ENCODE data around the gene SPTBN1.

The SPTBN1 gene

DNA sequence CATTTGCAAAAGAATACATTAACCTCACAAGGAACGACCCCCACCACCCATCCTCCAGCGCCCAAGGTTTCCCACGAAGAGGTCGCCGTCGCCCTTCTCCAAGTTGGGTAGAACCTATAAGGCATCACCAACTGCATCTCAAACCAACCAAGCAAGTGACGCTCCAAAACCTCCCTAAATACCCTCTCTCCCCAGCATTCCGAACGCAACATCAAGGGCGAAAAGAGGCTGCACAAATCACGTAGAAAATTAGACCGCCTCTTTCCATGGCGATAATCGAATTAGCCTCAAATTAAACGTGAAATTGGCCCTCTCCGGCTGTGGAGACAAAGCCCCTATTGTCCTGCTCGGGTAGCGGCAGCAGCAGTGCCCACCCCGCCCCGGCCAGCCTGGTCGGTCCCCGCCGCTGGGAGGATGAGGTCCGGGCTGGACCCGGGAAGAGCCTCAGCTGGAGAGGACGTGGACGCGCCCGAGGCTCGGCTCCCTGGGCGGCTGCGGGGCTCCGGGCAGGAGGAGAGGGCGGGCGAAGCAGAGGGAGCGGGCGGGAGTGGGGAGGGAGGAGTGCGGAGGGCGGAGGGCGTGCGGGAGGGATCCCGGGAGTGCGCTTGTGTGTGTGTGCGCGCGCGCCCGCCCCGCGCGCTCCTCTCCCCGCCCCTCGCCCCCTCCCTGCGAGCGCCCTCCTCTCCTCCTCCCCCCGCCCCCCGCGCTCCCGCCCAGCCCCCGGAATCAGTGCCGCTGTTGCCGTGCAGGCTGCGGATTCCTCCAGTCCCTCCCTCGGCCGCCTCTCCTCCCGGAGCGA is at the start of gene SPTBN1:
SPTBN1 (plus strand) TSS at position 765 of the 799 bp plus-strand sequence. CDS start 70,092 bp downstream, outside the sequence.
- H3K4me1 ChIP-seq (ENCODE audit: control insufficient read depth in 1 of 2, insufficient read depth in 2 of 2, low read length in 2 of 2) = peaks cover 0 to 28% of the 10 kb centered on the region in 2 donors
- no peaks in the 10 kb centered on the region for H3K9me3 ChIP-seq (ENCODE audit: control insufficient read depth in 1 of 2, low read length in 2 of 2)
- no peaks in the 10 kb centered on the region for H3K36me3 ChIP-seq (ENCODE audit: control insufficient read depth in 1 of 2, insufficient read depth in 2 of 2, low read length in 2 of 2)
- H3K4me3 ChIP-seq (ENCODE audit: low read depth in 1 of 2, low read length in 2 of 2) = peak within 1 kb of the TSS; percentile 78 to 81
- peak within 1 kb of the TSS; percentile 80 for H3K27ac ChIP-seq (ENCODE audit: low read length)
- peaks cover 4% of the 10 kb centered on the region for H3K27me3 ChIP-seq (ENCODE audit: low read depth, low read length)

DNA sequence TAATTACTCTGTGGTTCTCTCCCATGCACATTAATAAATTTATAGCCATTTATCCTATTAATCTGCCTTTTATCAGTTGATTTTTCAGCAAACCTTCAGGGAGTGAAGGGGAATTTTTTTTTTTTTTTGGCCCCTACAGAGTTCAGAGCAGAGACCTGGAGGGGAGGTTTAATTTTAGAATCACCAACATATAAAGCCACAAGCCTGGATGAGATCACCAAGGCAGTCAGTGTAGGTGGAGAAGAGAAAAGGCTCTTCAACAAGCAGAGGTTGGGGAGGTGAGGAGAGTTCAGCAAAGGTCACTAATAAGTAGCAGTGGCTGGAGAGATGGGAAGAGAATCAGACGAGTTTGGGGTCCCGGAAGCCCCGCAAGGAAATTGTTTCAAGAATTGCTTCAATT is 48.4 kb upstream of the SPTBN1 start:
- no peaks in the 10 kb centered on the region for H3K27me3 ChIP-seq (ENCODE audit: low read depth, low read length)
- no peaks in the 10 kb centered on the region for H3K4me1 ChIP-seq (ENCODE audit: control insufficient read depth in 1 of 2, insufficient read depth in 2 of 2, low read length in 2 of 2)
- H3K4me3 ChIP-seq (ENCODE audit: low read depth in 1 of 2, low read length in 2 of 2) = no peak overlapping the region
- no peaks in the 10 kb centered on the region for H3K36me3 ChIP-seq (ENCODE audit: control insufficient read depth in 1 of 2, insufficient read depth in 2 of 2, low read length in 2 of 2)
- no peak overlapping the region for H3K27ac ChIP-seq (ENCODE audit: low read length)
- no peaks in the 10 kb centered on the region for H3K9me3 ChIP-seq (ENCODE audit: control insufficient read depth in 1 of 2, low read length in 2 of 2)

DNA sequence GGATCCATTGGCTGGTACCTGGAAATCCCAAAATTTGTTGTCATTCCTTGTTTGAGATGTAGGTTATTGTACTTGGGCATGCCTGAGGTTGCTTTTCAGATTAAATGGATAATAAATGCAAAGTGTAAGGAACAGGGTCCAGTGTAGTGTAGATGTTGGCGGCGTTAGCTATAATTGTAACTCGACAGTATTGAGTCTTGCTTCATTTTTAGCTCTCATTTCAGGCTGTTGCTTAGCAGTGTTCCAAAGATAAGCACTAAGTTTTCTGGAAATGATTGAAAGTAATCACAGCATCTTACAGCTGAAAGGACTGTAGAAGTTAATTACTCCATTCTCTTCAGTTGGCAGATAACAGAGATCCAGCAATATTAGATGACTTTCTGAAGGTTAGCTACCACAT is 47.8 kb upstream of the SPTBN1 start:
- Histone ChIP-seq H3K27me3 (ENCODE audit: low read depth, low read length) (no peaks in the 10 kb centered on the region), H3K36me3 (ENCODE audit: control insufficient read depth in 1 of 2, insufficient read depth in 2 of 2, low read length in 2 of 2) (no peaks in the 10 kb centered on the region), H3K4me3 (ENCODE audit: low read depth in 1 of 2, low read length in 2 of 2) (no peak overlapping the region), H3K9me3 (ENCODE audit: control insufficient read depth in 1 of 2, low read length in 2 of 2) (no peaks in the 10 kb centered on the region), H3K4me1 (ENCODE audit: control insufficient read depth in 1 of 2, insufficient read depth in 2 of 2, low read length in 2 of 2) (no peaks in the 10 kb centered on the region), H3K27ac (ENCODE audit: low read length) (no peak overlapping the region)

DNA sequence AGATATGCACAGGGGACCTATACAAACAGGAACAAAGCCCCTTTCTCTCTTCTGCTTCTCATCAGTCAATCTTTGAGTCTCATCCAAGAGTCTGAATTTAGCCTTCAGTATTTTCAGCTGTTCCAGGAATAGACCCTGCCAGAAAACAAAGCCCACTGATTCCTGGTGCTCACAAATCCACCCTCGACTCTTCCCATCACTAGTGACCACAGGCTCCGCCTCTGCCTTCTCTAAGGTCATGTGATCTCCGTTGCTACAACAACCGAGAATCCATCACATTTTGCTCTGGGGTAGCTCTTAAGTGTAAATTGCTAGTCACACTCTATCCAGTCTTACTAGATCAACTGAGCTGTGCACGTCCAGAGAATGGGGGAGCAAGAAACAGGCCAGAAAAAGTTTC is 46.4 kb upstream of the SPTBN1 start:
- H3K4me3 ChIP-seq (ENCODE audit: low read depth in 1 of 2, low read length in 2 of 2) = no peak overlapping the region
- H3K9me3 ChIP-seq (ENCODE audit: control insufficient read depth in 1 of 2, low read length in 2 of 2) = no peaks in the 10 kb centered on the region
- no peak overlapping the region for H3K27ac ChIP-seq (ENCODE audit: low read length)
- H3K27me3 ChIP-seq (ENCODE audit: low read depth, low read length) = no peaks in the 10 kb centered on the region
- no peaks in the 10 kb centered on the region for H3K36me3 ChIP-seq (ENCODE audit: control insufficient read depth in 1 of 2, insufficient read depth in 2 of 2, low read length in 2 of 2)
- H3K4me1 ChIP-seq (ENCODE audit: control insufficient read depth in 1 of 2, insufficient read depth in 2 of 2, low read length in 2 of 2) = no peaks in the 10 kb centered on the region

DNA sequence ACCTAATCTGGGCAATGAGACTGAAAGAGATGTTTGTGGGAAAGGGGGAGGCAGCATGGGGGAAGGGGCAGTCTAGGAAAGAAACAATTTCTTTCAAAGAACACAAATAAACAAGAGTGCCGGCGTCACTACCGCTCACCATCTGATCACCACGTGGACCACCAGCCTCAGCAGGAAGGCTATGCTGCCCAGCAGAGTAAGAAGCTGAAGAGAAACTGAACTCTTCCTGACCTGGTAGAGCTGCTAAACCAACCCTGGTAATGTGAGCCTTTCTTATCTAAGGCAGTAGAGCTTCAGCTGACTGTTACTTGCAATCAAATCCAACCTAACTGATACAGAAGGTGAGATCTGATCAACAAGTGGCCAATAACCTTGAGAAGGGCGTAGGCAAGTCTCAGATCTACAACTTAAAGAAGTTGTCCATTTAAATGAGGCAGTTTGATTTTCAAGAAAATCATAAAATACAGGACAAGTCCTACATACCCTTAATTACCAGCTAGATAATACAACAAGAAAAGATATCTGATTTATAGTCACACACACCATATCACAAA is 44.2 kb upstream of the SPTBN1 start:
- H3K4me1 ChIP-seq (ENCODE audit: control insufficient read depth in 1 of 2, insufficient read depth in 2 of 2, low read length in 2 of 2) = no peaks in the 10 kb centered on the region
- no peak overlapping the region for H3K4me3 ChIP-seq (ENCODE audit: low read depth in 1 of 2, low read length in 2 of 2)
- H3K9me3 ChIP-seq (ENCODE audit: control insufficient read depth in 1 of 2, low read length in 2 of 2) = no peaks in the 10 kb centered on the region
- no peaks in the 10 kb centered on the region for H3K36me3 ChIP-seq (ENCODE audit: control insufficient read depth in 1 of 2, insufficient read depth in 2 of 2, low read length in 2 of 2)
- H3K27me3 ChIP-seq (ENCODE audit: low read depth, low read length) = no peaks in the 10 kb centered on the region
- H3K27ac ChIP-seq (ENCODE audit: low read length) = no peak overlapping the region

DNA sequence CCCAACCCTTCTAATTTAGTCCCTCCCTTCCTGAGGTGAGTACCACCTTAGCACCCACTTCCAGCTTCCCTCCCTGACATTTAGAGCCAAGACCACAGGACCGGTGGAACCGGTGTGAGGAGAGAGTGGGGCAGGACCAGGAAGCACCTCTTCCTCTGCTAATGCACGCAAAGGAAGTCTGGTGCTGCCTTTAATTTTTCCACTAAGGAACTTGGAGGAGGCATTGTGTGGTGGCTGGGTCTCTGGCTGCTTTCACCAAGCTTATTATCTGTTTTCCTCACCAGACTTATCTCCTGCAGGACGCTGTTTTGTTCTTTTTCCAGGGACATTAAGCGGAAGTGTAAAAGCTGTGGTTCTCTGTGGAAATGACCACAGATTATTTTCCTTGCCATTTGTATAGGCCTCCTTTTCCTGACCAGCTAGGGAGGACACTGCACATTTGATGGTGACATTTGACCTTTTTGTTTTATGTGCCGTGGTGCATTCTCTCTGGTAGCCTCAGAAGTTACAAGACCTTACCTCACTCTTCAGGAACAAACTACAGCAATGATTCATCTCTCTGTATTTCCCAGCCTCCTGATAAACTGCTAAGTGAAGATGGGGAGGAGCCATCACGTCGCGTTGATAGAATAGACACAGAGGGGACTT is 39.8 kb upstream of the SPTBN1 start:
- Histone ChIP-seq H3K27ac (ENCODE audit: low read length) (no peak overlapping the region), H3K4me3 (ENCODE audit: low read depth in 1 of 2, low read length in 2 of 2) (no peak overlapping the region), H3K9me3 (ENCODE audit: control insufficient read depth in 1 of 2, low read length in 2 of 2) (no peaks in the 10 kb centered on the region), H3K36me3 (ENCODE audit: control insufficient read depth in 1 of 2, insufficient read depth in 2 of 2, low read length in 2 of 2) (no peaks in the 10 kb centered on the region), H3K27me3 (ENCODE audit: low read depth, low read length) (no peaks in the 10 kb centered on the region), H3K4me1 (ENCODE audit: control insufficient read depth in 1 of 2, insufficient read depth in 2 of 2, low read length in 2 of 2) (peaks cover 0 to 9% of the 10 kb centered on the region in 2 donors)

DNA sequence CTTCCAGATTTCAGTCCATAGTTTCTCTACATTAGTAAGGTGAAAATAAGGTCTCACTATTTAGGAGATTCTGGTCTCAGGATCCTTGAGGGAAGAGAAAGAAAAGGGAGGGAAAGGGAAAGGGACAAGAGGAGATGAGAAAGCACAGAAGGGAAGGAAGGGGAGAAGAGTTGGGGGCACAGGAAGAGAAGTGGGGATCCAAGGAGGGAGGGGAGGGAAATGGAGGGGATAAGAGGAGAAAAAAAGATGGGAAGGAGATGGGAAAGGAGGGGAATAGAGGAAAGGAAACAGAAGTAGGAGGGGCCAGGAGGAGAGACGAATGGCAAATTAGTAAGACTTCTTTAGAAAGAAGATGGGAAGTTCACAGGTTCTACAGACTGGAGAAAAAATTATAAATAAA is 39.2 kb upstream of the SPTBN1 start:
- no peak overlapping the region for H3K27ac ChIP-seq (ENCODE audit: low read length)
- H3K36me3 ChIP-seq (ENCODE audit: control insufficient read depth in 1 of 2, insufficient read depth in 2 of 2, low read length in 2 of 2) = no peaks in the 10 kb centered on the region
- H3K27me3 ChIP-seq (ENCODE audit: low read depth, low read length) = no peaks in the 10 kb centered on the region
- H3K4me1 ChIP-seq (ENCODE audit: control insufficient read depth in 1 of 2, insufficient read depth in 2 of 2, low read length in 2 of 2) = peaks cover 0 to 9% of the 10 kb centered on the region in 2 donors
- H3K4me3 ChIP-seq (ENCODE audit: low read depth in 1 of 2, low read length in 2 of 2) = no peak overlapping the region
- H3K9me3 ChIP-seq (ENCODE audit: control insufficient read depth in 1 of 2, low read length in 2 of 2) = no peaks in the 10 kb centered on the region

DNA sequence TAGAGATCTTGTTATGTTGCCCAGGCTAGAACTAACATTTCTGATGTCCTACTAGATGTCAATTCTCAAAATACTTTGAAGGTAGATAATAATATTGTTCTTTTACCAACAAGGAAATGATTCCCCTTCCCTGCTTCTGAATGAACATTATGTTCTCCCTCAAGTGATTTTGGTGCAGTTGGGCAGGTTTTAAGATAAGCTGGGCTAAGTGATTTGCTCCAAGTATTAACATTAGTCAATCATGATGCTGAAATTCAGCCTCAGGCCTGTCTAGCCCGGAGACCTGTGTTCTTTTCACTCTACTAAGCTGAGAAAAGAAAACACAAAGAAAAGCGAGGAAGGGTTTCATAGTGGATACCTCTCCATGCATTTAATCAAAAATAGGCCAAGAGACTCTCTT is 38.5 kb upstream of the SPTBN1 start:
- Histone ChIP-seq H3K4me3 (ENCODE audit: low read depth in 1 of 2, low read length in 2 of 2) (no peak overlapping the region), H3K27me3 (ENCODE audit: low read depth, low read length) (no peaks in the 10 kb centered on the region), H3K9me3 (ENCODE audit: control insufficient read depth in 1 of 2, low read length in 2 of 2) (no peaks in the 10 kb centered on the region), H3K4me1 (ENCODE audit: control insufficient read depth in 1 of 2, insufficient read depth in 2 of 2, low read length in 2 of 2) (peaks cover 0 to 9% of the 10 kb centered on the region in 2 donors), H3K36me3 (ENCODE audit: control insufficient read depth in 1 of 2, insufficient read depth in 2 of 2, low read length in 2 of 2) (no peaks in the 10 kb centered on the region), H3K27ac (ENCODE audit: low read length) (no peak overlapping the region)

DNA sequence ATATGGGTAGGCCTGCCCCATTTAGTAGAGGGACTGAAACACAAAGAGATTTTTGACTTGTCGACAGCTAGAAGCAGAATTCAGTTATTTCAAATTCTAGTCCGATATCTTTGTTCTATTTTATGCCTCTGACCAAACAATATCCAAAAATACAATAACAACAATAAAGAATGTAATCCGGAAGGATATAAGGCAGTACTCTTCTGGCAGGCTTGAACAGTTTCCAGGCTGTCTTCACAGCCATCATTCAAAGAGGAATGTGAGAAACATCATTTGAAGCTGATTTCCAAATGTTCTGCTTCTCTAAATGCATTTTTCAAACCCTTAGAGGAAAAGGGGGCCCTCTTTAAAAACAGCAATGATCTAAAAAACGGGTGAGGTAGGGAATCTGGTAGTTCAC is 36.7 kb upstream of the SPTBN1 start:
- H3K9me3 ChIP-seq (ENCODE audit: control insufficient read depth in 1 of 2, low read length in 2 of 2) = no peaks in the 10 kb centered on the region
- no peak overlapping the region for H3K27ac ChIP-seq (ENCODE audit: low read length)
- no peaks in the 10 kb centered on the region for H3K27me3 ChIP-seq (ENCODE audit: low read depth, low read length)
- H3K4me1 ChIP-seq (ENCODE audit: control insufficient read depth in 1 of 2, insufficient read depth in 2 of 2, low read length in 2 of 2) = peaks cover 0 to 12% of the 10 kb centered on the region in 2 donors
- H3K36me3 ChIP-seq (ENCODE audit: control insufficient read depth in 1 of 2, insufficient read depth in 2 of 2, low read length in 2 of 2) = no peaks in the 10 kb centered on the region
- no peak overlapping the region for H3K4me3 ChIP-seq (ENCODE audit: low read depth in 1 of 2, low read length in 2 of 2)

DNA sequence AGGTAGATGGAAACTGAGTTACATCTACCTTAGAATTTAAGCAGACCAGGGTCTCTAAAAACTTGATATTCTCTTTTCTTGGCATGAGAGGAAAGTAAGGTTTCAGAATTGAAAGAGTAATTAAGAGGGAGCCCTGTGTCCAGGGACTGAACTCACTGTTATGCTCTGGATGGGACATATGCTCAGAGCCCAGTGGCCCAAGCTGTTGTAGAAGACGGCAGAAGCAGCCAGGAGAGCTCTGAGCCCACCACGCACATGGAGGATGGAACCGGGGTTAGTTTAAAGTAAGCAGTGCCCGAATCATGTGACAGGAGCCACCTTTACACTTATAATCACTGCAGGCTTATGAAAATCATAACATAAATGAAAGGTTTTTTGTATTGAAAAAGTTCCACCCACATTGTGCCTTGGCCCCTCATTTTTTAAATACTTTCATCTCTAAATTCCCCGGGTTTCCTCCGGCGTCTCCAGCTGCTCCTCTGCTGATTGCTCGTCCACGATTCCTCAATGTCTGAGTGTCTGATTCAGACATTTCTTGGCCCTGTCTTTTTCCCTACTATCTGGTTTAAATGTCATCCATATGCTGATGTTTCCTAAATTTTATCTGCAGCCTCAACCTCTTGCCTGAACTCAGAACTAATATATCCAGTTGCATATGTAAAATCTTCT is 36.1 kb upstream of the SPTBN1 start:
- H3K9me3 ChIP-seq (ENCODE audit: control insufficient read depth in 1 of 2, low read length in 2 of 2) = no peaks in the 10 kb centered on the region
- no peak overlapping the region for H3K27ac ChIP-seq (ENCODE audit: low read length)
- no peaks in the 10 kb centered on the region for H3K36me3 ChIP-seq (ENCODE audit: control insufficient read depth in 1 of 2, insufficient read depth in 2 of 2, low read length in 2 of 2)
- H3K27me3 ChIP-seq (ENCODE audit: low read depth, low read length) = no peaks in the 10 kb centered on the region
- no peak overlapping the region for H3K4me3 ChIP-seq (ENCODE audit: low read depth in 1 of 2, low read length in 2 of 2)
- H3K4me1 ChIP-seq (ENCODE audit: control insufficient read depth in 1 of 2, insufficient read depth in 2 of 2, low read length in 2 of 2) = peaks cover 0 to 12% of the 10 kb centered on the region in 2 donors

DNA sequence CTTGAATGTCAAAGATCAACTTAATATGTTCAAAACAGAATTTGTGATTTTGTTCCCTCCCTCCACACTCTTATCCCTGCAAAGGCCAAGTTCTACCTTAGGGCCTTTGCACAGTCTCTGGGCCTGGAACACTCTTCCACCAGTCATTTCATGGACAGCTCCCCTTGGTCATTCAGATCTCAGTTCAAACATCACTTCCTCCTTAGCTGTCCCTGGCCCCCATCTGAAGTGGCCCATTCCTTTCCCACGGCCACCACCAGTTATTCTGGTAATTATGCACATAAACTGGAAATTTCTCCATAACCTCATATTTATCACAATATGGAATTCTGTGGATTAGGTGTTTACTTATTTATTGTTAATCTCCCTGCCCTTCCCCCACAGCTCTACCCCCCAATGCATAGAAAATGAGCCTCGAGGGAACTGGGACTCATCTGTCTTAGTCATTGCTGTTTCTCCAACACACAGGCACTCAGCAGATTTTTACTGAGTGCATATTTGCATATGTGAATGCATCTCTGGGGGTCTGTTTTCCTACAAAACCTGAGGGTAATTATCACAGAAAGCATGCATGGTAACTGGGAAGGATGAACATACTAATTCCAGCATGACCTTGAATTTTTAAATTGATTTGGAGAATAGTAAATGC is 35.5 kb upstream of the SPTBN1 start:
- H3K4me3 ChIP-seq (ENCODE audit: low read depth in 1 of 2, low read length in 2 of 2) = no peak overlapping the region
- no peak overlapping the region for H3K27ac ChIP-seq (ENCODE audit: low read length)
- no peaks in the 10 kb centered on the region for H3K27me3 ChIP-seq (ENCODE audit: low read depth, low read length)
- H3K9me3 ChIP-seq (ENCODE audit: control insufficient read depth in 1 of 2, low read length in 2 of 2) = no peaks in the 10 kb centered on the region
- H3K36me3 ChIP-seq (ENCODE audit: control insufficient read depth in 1 of 2, insufficient read depth in 2 of 2, low read length in 2 of 2) = no peaks in the 10 kb centered on the region
- H3K4me1 ChIP-seq (ENCODE audit: control insufficient read depth in 1 of 2, insufficient read depth in 2 of 2, low read length in 2 of 2) = peaks cover 0 to 12% of the 10 kb centered on the region in 2 donors

Data from muscle layer of duodenum (tissue), 2 donors.